Gastrocnemius medialis (tissue), 4 donors: ENCODE results near the gene LMTK2.

Experiments
- CTCF ChIP-seq, 5 experiments: fragments of 450-650 bp in 3 of 5; fragments of 200-600 bp in 2 of 5; sonication (generic) in 2 of 5; IDR thresholded peaks in 4 of 5; conservative IDR thresholded peaks in 1 of 5; 1 replicate in 4 of 5; 2 replicates in 1 of 5; pipeline ENCODE4 v1.5.1; 2016 to 2019; ENCODE audit warnings: antibody characterized with exemption in 5 of 5, mild to moderate bottlenecking in 3 of 5, moderate library complexity in 3 of 5
- POLR2A ChIP-seq, 2 donors: fragments of 450-650 bp; IDR thresholded peaks; one replicate each; pipeline ENCODE4 v1.6.1; 2017; ENCODE audit warnings: antibody characterized with exemption in 2 of 2, mild to moderate bottlenecking in 2 of 2, moderate library complexity in 2 of 2

- TF ChIP-seq POLR2A (IDR thresholded peaks at IDR 0.05) (no peak), CTCF (IDR thresholded peaks at IDR 0.05 in 4 of 5, conservative IDR thresholded peaks at IDR 0.05 in 1 of 5) (no peak)
These were observed 100.0 kb downstream of the LMTK2 start for GRCh38 chr7:98206451-98207330.
